Lower leg skin (tissue), 4 donors: ENCODE results near the gene ATCAY. TPM values are rescaled to one million over a fixed set of nuclear protein-coding genes. Genes with fewer than 3 reads are reported as not detected.

Source experiments
- DNase-seq, 2 donors: peaks; one replicate each; pipeline ENCODE4 v3.0.0-alpha.2; 2019; ENCODE audit warnings: low spot score in 2 of 2
- H3K4me3 ChIP-seq: fragments of 200-600 bp; sonication (generic); 2 replicates; pipeline ENCODE4 v1.5.1; 2017; ENCODE audit warnings: mild to moderate bottlenecking, low read depth; ENCODE audit not compliant: poor library complexity, severe bottlenecking
- CTCF ChIP-seq, 3 donors: fragments of 450-650 bp; IDR thresholded peaks; one replicate each; pipeline ENCODE4 v1.5.1; 2016; ENCODE audit warnings: antibody characterized with exemption in 3 of 3, mild to moderate bottlenecking in 3 of 3, moderate library complexity in 2 of 3
- POLR2A ChIP-seq, 2 donors: fragments of 450-650 bp; IDR thresholded peaks; one replicate each; pipeline ENCODE4 v1.6.1; 2016 to 2017; ENCODE audit warnings: antibody characterized with exemption in 2 of 2, mild to moderate bottlenecking in 1 of 2, moderate library complexity in 1 of 2
- WGBS, 2 donors: methylation state at CpG; one replicate each; pipeline ENCODE4 v1.1.5; 2018; 5-methylcytosine and 5-hydroxymethylcytosine counted together
- intact Hi-C: fragments of 100-400 bp; cut with DNase I; formaldehyde crosslinking; loops from one replicate; pipeline ENCODE4 v1.15.0; 2023; ENCODE audit warnings: low total_unique reads
- total RNA-seq, 4 donors: library from RNA; depleted of rRNA; stranded (reverse); fragments of >200 nt; gene quantifications; one replicate each; pipeline ENCODE4 v1.1.0, GENCODE V29; 2016

Gene ATCAY
- total RNA-seq, 4 donors from 2014 or later = not detected

GRCh38 chr19:3958836-3959765 lies 78.6 kb downstream of the ATCAY start:
- WGBS, 2 donors = 97 to 98% methylated on average over 72 to 85 of the region's 86 CpGs
- TF ChIP-seq CTCF (IDR thresholded peaks at IDR 0.05) (no peak), POLR2A (IDR thresholded peaks at IDR 0.05) (no peak)
- no peak for DNase-seq
- no peak overlapping the region for H3K4me3 ChIP-seq
- intact Hi-C loops = no loop called here

GRCh38 chr19:3959766-3960131 lies 79.3 kb downstream of the ATCAY start:
- DNase-seq = no peak
- H3K4me3 ChIP-seq = no peak overlapping the region
- intact Hi-C loops = no loop called here
- 93 to 94% methylated on average over 12 to 15 of the region's 15 CpGs for WGBS, 2 donors
- TF ChIP-seq CTCF (IDR thresholded peaks at IDR 0.05) = no peak
- TF ChIP-seq POLR2A (IDR thresholded peaks at IDR 0.05) = no peak

GRCh38 chr19:3961007-3961406 lies 80.5 kb downstream of the ATCAY start:
- intact Hi-C loops = no loop called here
- no peak for DNase-seq
- WGBS, 2 donors = 92 to 94% methylated on average over 24 of the region's 24 CpGs

GRCh38 chr19:3963458-3964255 lies 83.2 kb downstream of the ATCAY start:
- WGBS, 2 donors = 90 to 96% methylated on average over 23 to 28 of the region's 35 CpGs
- DNase-seq = no peak
- H3K4me3 ChIP-seq = no peak overlapping the region
- TF ChIP-seq CTCF (IDR thresholded peaks at IDR 0.05) = no peak
- TF ChIP-seq POLR2A (IDR thresholded peaks at IDR 0.05) = no peak
- intact Hi-C loops = no loop called here

More at GRCh38 chr19:3961007-3961406, 80.5 kb downstream of the ATCAY start:
- TF ChIP-seq POLR2A (IDR thresholded peaks at IDR 0.05) (no peak), CTCF (IDR thresholded peaks at IDR 0.05) (no peak)
- no peak overlapping the region for H3K4me3 ChIP-seq

- intact Hi-C loops = no loop called here
- WGBS, 2 donors = 91 to 93% methylated on average over 56 to 57 of the region's 60 CpGs
- no peak for TF ChIP-seq CTCF (IDR thresholded peaks at IDR 0.05)
- no peak for TF ChIP-seq POLR2A (IDR thresholded peaks at IDR 0.05)
- no peak for DNase-seq
- H3K4me3 ChIP-seq = no peak overlapping the region
These were observed 84.0 kb downstream of the ATCAY start for GRCh38 chr19:3964256-3965194.
